A673 (cell line): ENCODE measurements around the gene SLC25A21. TPM values are rescaled to one million over a fixed set of nuclear protein-coding genes. Genes with fewer than 3 reads are reported as not detected.

Experiments used
- BruUV-seq: library from RNA; stranded (reverse); fragments of 400-500 nt; replicated peaks from 2 replicates; lab custom pipeline; 2021; lab: Mats Ljungman, UMichigan
- CTCF ChIA-PET: fragments of 300-600 bp; sonication (Branson Sonifier 250); formaldehyde crosslinking; loops from one replicate; lab custom pipeline; 2022; ENCODE audit warnings: antibody characterized with exemption; lab: Charles Lee
- POLR2A ChIA-PET: fragments of 300-600 bp; sonication (Branson Sonifier 250); formaldehyde crosslinking; loops from one replicate; lab custom pipeline; 2022; ENCODE audit warnings: antibody characterized with exemption; ENCODE audit not compliant: low non-redundant PET; lab: Charles Lee
- DNase-seq: peaks from one replicate; pipeline ENCODE4 v3.0.0-alpha.2; 2015; ENCODE audit warnings: low spot score
- H3K27ac ChIP-seq: fragments of 200-600 bp; sonication (generic); 2 replicates; pipeline ENCODE4 v1.5.1; 2016; ENCODE audit warnings: mixed run types, low read depth, mild to moderate bottlenecking, mixed read lengths, antibody characterized with exemption, low read length; ENCODE audit not compliant: poor library complexity, severe bottlenecking
- H3K27me3 ChIP-seq: fragments of 200-600 bp; sonication (generic); replicated peaks from 2 replicates; pipeline ENCODE4 v1.6.1; 2017; ENCODE audit warnings: mixed run types, low read depth, mild to moderate bottlenecking, mixed read lengths, antibody characterized with exemption, low read length; ENCODE audit not compliant: insufficient read depth, poor library complexity
- H3K36me3 ChIP-seq: fragments of 200-600 bp; sonication (generic); 2 replicates; pipeline ENCODE4 v1.6.1; 2016; ENCODE audit warnings: mixed run types, mild to moderate bottlenecking, mixed read lengths, antibody characterized with exemption, low read length; ENCODE audit not compliant: insufficient read depth, poor library complexity, severe bottlenecking
- H3K4me1 ChIP-seq: fragments of 200-600 bp; sonication (generic); 2 replicates; pipeline ENCODE4 v1.6.1; 2017; ENCODE audit warnings: mixed run types, mild to moderate bottlenecking, mixed read lengths, antibody characterized with exemption, low read length; ENCODE audit not compliant: insufficient read depth, poor library complexity, severe bottlenecking
- H3K4me3 ChIP-seq: fragments of 200-600 bp; sonication (generic); 2 replicates; pipeline ENCODE4 v1.5.1; 2016; ENCODE audit warnings: low read depth, mixed run types, mild to moderate bottlenecking, mixed read lengths, low read length; ENCODE audit not compliant: poor library complexity, severe bottlenecking
- H3K9me3 ChIP-seq: fragments of 200-600 bp; sonication (generic); 2 replicates; pipeline ENCODE4 v1.6.1; 2016; ENCODE audit warnings: mixed run types, low read depth, mild to moderate bottlenecking, mixed read lengths, antibody characterized with exemption, low read length; ENCODE audit not compliant: poor library complexity, severe bottlenecking
- CTCF ChIP-seq: fragments of 300-800, 200-600 bp; sonication (generic); conservative IDR thresholded peaks from 2 replicates; pipeline ENCODE4 v1.5.1; 2017; ENCODE audit warnings: low read depth, mild to moderate bottlenecking, antibody characterized with exemption, low read length, moderate library complexity, mixed read lengths
- EZH2 ChIP-seq: fragments of 200-600 bp; sonication (generic); IDR thresholded peaks from 2 replicates; pipeline ENCODE4 v1.6.1; 2017; ENCODE audit warnings: borderline replicate concordance, low read depth, mild to moderate bottlenecking, mixed read lengths, antibody characterized with exemption, low read length; ENCODE audit not compliant: poor library complexity, severe bottlenecking
- intact Hi-C: fragments of 100-400 bp; cut with micrococcal nuclease; formaldehyde crosslinking; loops from one replicate; pipeline ENCODE4 v1.10.0; 2022; ENCODE audit not compliant: unreplicated experiment
- total RNA-seq: library from RNA; stranded (reverse); gene quantifications from 2 replicates; pipeline ENCODE4 v1.2.3, GENCODE V29; 2021

SLC25A21 gene
- total RNA-seq, 1 experiment from 2014 or later = 4.7 TPM

- TF ChIP-seq CTCF (no peak), EZH2 (no peak)
- peaks cover 32% of the 10 kb centered on the region for H3K4me1 ChIP-seq
- intact Hi-C loops = no loop called here
- peak overlapping the region; percentile 82 for H3K27ac ChIP-seq
- peaks cover 22% of the 10 kb centered on the region for H3K36me3 ChIP-seq
- CTCF ChIA-PET = no interaction called here
- H3K9me3 ChIP-seq = no peaks in the 10 kb centered on the region
- H3K27me3 ChIP-seq = no peaks in the 10 kb centered on the region
- POLR2A ChIA-PET = no interaction called here
- H3K4me3 ChIP-seq = peak overlapping the region; percentile 63
- no TSS peak for BruUV-seq
- peak; percentile 69 for DNase-seq
Observed at GRCh38 chr14:36662543-36663403, 509.6 kb downstream of the SLC25A21 start.

DNA sequence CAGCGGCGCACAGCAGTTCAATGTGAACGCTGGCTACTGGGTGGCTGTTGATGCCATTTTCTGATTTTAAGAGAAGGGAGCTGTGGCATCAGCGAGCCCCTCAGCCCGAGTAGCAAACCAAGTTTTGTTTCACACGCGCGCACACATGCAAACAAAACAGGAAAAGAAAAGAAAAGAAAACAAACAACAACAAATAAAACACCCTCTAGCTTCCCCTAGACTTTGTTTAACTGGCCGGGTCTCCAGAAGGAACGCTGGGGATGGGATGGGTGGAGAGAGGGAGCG lies 510.2 kb downstream of the SLC25A21 start:
- POLR2A ChIA-PET = no interaction called here
- BruUV-seq = no TSS peak
- Histone ChIP-seq H3K4me1 (peaks cover 27% of the 10 kb centered on the region), H3K27me3 (no peaks in the 10 kb centered on the region), H3K27ac (peak overlapping the region; percentile 82), H3K36me3 (peaks cover 22% of the 10 kb centered on the region), H3K9me3 (no peaks in the 10 kb centered on the region), H3K4me3 (peak overlapping the region; percentile 63)
- TF ChIP-seq EZH2 = no peak
- TF ChIP-seq CTCF = no peak
- CTCF ChIA-PET = no interaction called here
- intact Hi-C loops = no loop called here
- DNase-seq = no peak

DNA sequence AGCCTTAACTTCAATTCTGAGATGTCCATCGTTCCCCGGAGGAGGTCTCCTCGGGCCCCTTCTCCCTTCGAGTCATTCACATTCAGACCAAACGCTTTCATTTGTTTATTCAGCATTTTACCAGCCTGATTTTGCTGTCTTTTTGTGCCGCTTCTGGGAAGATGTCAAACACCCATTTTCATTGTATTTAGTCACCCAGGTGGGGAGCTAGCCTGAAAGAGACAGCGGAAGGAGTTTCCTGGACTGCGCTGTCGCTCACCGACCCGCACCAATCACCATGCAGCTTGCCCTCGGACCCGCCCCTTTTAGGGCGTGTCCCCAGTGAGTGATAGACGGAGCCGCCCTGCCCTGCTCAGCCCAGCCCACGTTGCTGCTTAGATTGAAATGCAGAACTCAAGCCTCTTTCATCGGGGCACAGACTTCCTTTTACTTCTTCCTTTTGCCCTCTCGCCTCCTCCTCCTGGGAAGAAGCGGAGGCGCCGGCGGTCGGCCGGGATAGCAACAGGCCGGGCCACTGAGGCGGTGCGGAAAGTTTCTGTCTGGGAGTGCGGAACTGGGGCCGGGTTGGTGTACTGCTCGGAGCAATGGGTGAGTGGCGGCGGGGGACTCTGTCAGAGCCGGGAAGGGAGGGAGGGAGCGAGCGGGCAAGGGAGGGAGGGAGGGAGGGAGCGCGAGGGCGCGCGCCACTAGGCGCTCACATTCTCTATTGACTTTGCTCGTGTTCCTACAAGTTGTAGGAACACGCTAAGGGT lies 510.7 kb downstream of the SLC25A21 start, which contains the start of gene PAX9:
Gene PAX9 (plus strand): TSS at position 355 of the 752 bp plus-strand sequence. CDS start 230 bp downstream, at position 585.
- TF ChIP-seq CTCF (no peak), EZH2 (no peak)
- POLR2A ChIA-PET = interaction anchor here (0.6 kb wide), 1 partner anchor 418 kb away, joined by 4 read pairs; no protein-coding TSS in a partner anchor

More for the DNA sequence above, 510.7 kb downstream of the SLC25A21 start, which contains the start of gene PAX9:
- Histone ChIP-seq H3K36me3 (peaks cover 17% of the 10 kb centered on the region), H3K9me3 (no peaks in the 10 kb centered on the region), H3K27ac (peak within 1 kb of the TSS; percentile 82), H3K4me1 (peaks cover 22% of the 10 kb centered on the region), H3K4me3 (peak within 1 kb of the TSS; percentile 63), H3K27me3 (no peaks in the 10 kb centered on the region)
- CTCF ChIA-PET = interaction anchor here (0.6 kb wide), 1 partner anchor 489 kb away, joined by 3 read pairs; no protein-coding TSS in a partner anchor
- intact Hi-C loops = no loop called here
- BruUV-seq = no TSS peak
- peak; percentile 98 for DNase-seq
